HepG2 (cell line): Measurements from ENCODE around the gene CD4. TPM values are rescaled to one million over a fixed set of nuclear protein-coding genes. Genes with fewer than 3 reads are reported as not detected.

Source experiments
- ATM ChIP-seq: fragments of 450-650 bp; IDR thresholded peaks from 2 replicates; pipeline ENCODE4 v1.7.1; 2017; ENCODE audit warnings: mild to moderate bottlenecking, borderline replicate concordance
- CC2D1A ChIP-seq: sonication (generic); formaldehyde crosslinking; IDR thresholded peaks from 2 replicates; pipeline ENCODE4 v1.8.1; 2023; ENCODE audit warnings: mild to moderate bottlenecking, missing genetic modification reagents
- DMAP1 ChIP-seq: IDR thresholded peaks from 2 replicates; pipeline ENCODE4 v1.6.1; 2016
- DPF2 ChIP-seq: sonication (generic); formaldehyde crosslinking; IDR thresholded peaks from 2 replicates; pipeline ENCODE4 v1.4.0; 2020; ENCODE audit warnings: mild to moderate bottlenecking, low read depth, missing genetic modification reagents, borderline replicate concordance
- ETS1 ChIP-seq: sonication (generic); formaldehyde crosslinking; IDR thresholded peaks from 2 replicates; pipeline ENCODE4 v1.4.0; 2020; ENCODE audit warnings: missing genetic modification reagents
- ETV6 ChIP-seq: sonication (generic); formaldehyde crosslinking; conservative IDR thresholded peaks from 2 replicates; pipeline ENCODE4 v1.4.0; 2020; ENCODE audit warnings: missing genetic modification reagents
- GTF3A ChIP-seq: sonication (generic); formaldehyde crosslinking; conservative IDR thresholded peaks from 2 replicates; pipeline ENCODE4 v1.4.0; 2020; ENCODE audit warnings: mild to moderate bottlenecking, missing genetic modification reagents
- NBN ChIP-seq: fragments of 450-650 bp; conservative IDR thresholded peaks from 2 replicates; pipeline ENCODE4 v1.6.1; 2017
- NFE2L1 ChIP-seq: sonication (generic); formaldehyde crosslinking; IDR thresholded peaks from 2 replicates; pipeline ENCODE4 v1.4.0; 2020; ENCODE audit warnings: missing genetic modification reagents, mild to moderate bottlenecking, borderline replicate concordance
- NRL ChIP-seq: sonication (generic); formaldehyde crosslinking; IDR thresholded peaks from 2 replicates; pipeline ENCODE4 v1.5.0; 2020; ENCODE audit warnings: missing genetic modification reagents, mild to moderate bottlenecking, moderate library complexity, borderline replicate concordance
- PAF1 ChIP-seq: IDR thresholded peaks from 2 replicates; pipeline ENCODE4 v1.6.1; 2016; ENCODE audit warnings: missing genetic modification reagents, missing compliant biosample characterization
- RARG ChIP-seq: sonication (generic); formaldehyde crosslinking; IDR thresholded peaks from 2 replicates; pipeline ENCODE4 v1.4.0; 2020; ENCODE audit warnings: low read depth, mild to moderate bottlenecking, missing genetic modification reagents
- RORA ChIP-seq: sonication (generic); formaldehyde crosslinking; IDR thresholded peaks from 2 replicates; pipeline ENCODE4 v1.5.0; 2020; ENCODE audit warnings: mild to moderate bottlenecking, missing genetic modification reagents, moderate library complexity
- SALL2 ChIP-seq: sonication (generic); formaldehyde crosslinking; IDR thresholded peaks from 2 replicates; pipeline ENCODE4 v1.8.1; 2023; ENCODE audit warnings: mild to moderate bottlenecking, missing genetic modification reagents, inconsistent platforms
- SRSF4 ChIP-seq: fragments of 200-400 bp; formaldehyde crosslinking; IDR thresholded peaks from one replicate; pipeline ENCODE4 v1.6.1; 2018; ENCODE audit warnings: mild to moderate bottlenecking, low read depth, low read length, moderate library complexity; ENCODE audit not compliant: poor library complexity, severe bottlenecking
- TBX3 ChIP-seq: fragments of 450-650 bp; IDR thresholded peaks from 2 replicates; pipeline ENCODE4 v1.6.1; 2017; ENCODE audit warnings: antibody characterized with exemption, mild to moderate bottlenecking, inconsistent platforms, borderline replicate concordance
- THAP11 ChIP-seq: IDR thresholded peaks from 2 replicates; pipeline ENCODE4 v1.6.1; 2016; ENCODE audit warnings: missing biosample characterization, missing genetic modification reagents
- YEATS2 ChIP-seq: sonication (generic); formaldehyde crosslinking; IDR thresholded peaks from 2 replicates; pipeline ENCODE4 v1.4.0; 2020; ENCODE audit warnings: missing genetic modification reagents, borderline replicate concordance
- ZC3H4 ChIP-seq: sonication (generic); formaldehyde crosslinking; IDR thresholded peaks from 2 replicates; pipeline ENCODE4 v1.4.0; 2020; ENCODE audit warnings: missing genetic modification reagents, borderline replicate concordance
- ZNF10 ChIP-seq: sonication (generic); formaldehyde crosslinking; IDR thresholded peaks from 2 replicates; pipeline ENCODE4 v1.4.0; 2020; ENCODE audit warnings: mild to moderate bottlenecking, low read depth, missing genetic modification reagents, borderline replicate concordance
- ZNF547 ChIP-seq: sonication (generic); formaldehyde crosslinking; IDR thresholded peaks from 2 replicates; pipeline ENCODE4 v1.5.1; 2020; ENCODE audit warnings: mild to moderate bottlenecking, missing genetic modification reagents
- ZNF557 ChIP-seq: sonication (generic); formaldehyde crosslinking; IDR thresholded peaks from 2 replicates; pipeline ENCODE4 v1.4.0; 2020; ENCODE audit warnings: missing genetic modification reagents
- ZNF562 ChIP-seq: sonication (generic); formaldehyde crosslinking; IDR thresholded peaks from 2 replicates; pipeline ENCODE4 v1.8.0; 2022; ENCODE audit warnings: missing genetic modification reagents, borderline replicate concordance
- ZNF619 ChIP-seq: sonication (generic); formaldehyde crosslinking; IDR thresholded peaks from 2 replicates; pipeline ENCODE4 v1.4.0; 2020; ENCODE audit warnings: mild to moderate bottlenecking, missing genetic modification reagents
- polyA plus RNA-seq, 8 experiments: library from polyadenylated mRNA; depleted of rRNA in 3 of 8; stranded (reverse) in 7 of 8; unstranded in 1 of 8; fragments of >200 nt; fragmentation: Illumina TruSeq in 4 of 8; extraction: Trizol in 4 of 8; gene quantifications; 2 replicates each; pipeline versions ENCODE4 v1.2.1 to v1.2.3, GENCODE V29; 2011 to 2016; ENCODE audit warnings: low read depth in 4 of 8, missing spikeins in 1 of 8, mixed read lengths in 1 of 8; ENCODE audit not compliant: insufficient read depth in 1 of 8
- total RNA-seq, 5 experiments: library from RNA; depleted of rRNA; stranded (reverse); fragments of >200 nt; fragmentation: Illumina TruSeq; extraction: Trizol; gene quantifications; 2 replicates each; pipeline ENCODE4 v1.2.3, GENCODE V29; 2016; ENCODE audit warnings: low read depth in 1 of 5
- TF ChIP-seq, protein P1 (sequence below): IDR thresholded peaks from 2 replicates; pipeline ENCODE4 v1.6.1; 2018; ENCODE audit warnings: missing genetic modification reagents, mild to moderate bottlenecking, missing compliant biosample characterization
- TF ChIP-seq, protein P2 (sequence below): sonication (generic); formaldehyde crosslinking; IDR thresholded peaks from 2 replicates; pipeline ENCODE4 v1.9.0; 2022; ENCODE audit warnings: missing genetic modification reagents, mild to moderate bottlenecking, borderline replicate concordance

Gene CD4
- total and polyA plus RNA-seq, 2 of the 13 experiments (the other 11 are each of a cell fraction or from before 2014, with no cell fraction given) = 0.07 to 0.95 TPM

- TF ChIP-seq, protein P1, sequence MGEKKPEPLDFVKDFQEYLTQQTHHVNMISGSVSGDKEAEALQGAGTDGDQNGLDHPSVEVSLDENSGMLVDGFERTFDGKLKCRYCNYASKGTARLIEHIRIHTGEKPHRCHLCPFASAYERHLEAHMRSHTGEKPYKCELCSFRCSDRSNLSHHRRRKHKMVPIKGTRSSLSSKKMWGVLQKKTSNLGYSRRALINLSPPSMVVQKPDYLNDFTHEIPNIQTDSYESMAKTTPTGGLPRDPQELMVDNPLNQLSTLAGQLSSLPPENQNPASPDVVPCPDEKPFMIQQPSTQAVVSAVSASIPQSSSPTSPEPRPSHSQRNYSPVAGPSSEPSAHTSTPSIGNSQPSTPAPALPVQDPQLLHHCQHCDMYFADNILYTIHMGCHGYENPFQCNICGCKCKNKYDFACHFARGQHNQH (CRISPR knock-in tag) = peak; percentile 41; the same call in 1 of the 2 replicates
- TF ChIP-seq NRL = peak; percentile 46; the same call in 1 of the 2 replicates
- no peak for TF ChIP-seq RARG
- no peak for TF ChIP-seq ETS1
- TF ChIP-seq SALL2 (CRISPR knock-in tag) = no peak
- TF ChIP-seq PAF1 = no peak
- TF ChIP-seq ZNF562 (CRISPR knock-in tag) = no peak
- no peak for TF ChIP-seq NFE2L1 (CRISPR knock-in tag)
- no peak for TF ChIP-seq CC2D1A (CRISPR knock-in tag)
- TF ChIP-seq ZNF619 (CRISPR knock-in tag) = no peak
- no peak for TF ChIP-seq SRSF4
- no peak for TF ChIP-seq ZNF547
- TF ChIP-seq RORA = no peak
- TF ChIP-seq DMAP1 (CRISPR knock-in tag) = no peak
- TF ChIP-seq ATM = no peak
- TF ChIP-seq NBN = no peak
- no peak for TF ChIP-seq ZNF557 (CRISPR knock-in tag)
- no peak for TF ChIP-seq THAP11 (CRISPR knock-in tag)
- TF ChIP-seq, protein P2, sequence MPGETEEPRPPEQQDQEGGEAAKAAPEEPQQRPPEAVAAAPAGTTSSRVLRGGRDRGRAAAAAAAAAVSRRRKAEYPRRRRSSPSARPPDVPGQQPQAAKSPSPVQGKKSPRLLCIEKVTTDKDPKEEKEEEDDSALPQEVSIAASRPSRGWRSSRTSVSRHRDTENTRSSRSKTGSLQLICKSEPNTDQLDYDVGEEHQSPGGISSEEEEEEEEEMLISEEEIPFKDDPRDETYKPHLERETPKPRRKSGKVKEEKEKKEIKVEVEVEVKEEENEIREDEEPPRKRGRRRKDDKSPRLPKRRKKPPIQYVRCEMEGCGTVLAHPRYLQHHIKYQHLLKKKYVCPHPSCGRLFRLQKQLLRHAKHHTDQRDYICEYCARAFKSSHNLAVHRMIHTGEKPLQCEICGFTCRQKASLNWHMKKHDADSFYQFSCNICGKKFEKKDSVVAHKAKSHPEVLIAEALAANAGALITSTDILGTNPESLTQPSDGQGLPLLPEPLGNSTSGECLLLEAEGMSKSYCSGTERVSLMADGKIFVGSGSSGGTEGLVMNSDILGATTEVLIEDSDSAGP (CRISPR knock-in tag) = no peak
- TF ChIP-seq ZNF10 (CRISPR knock-in tag) = no peak
- TF ChIP-seq TBX3 = no peak
- TF ChIP-seq YEATS2 (CRISPR knock-in tag) = no peak
- TF ChIP-seq GTF3A (CRISPR knock-in tag) = peak; percentile 78; the same call in 1 of the 2 replicates
- no peak for TF ChIP-seq DPF2 (CRISPR knock-in tag)
- no peak for TF ChIP-seq ETV6 (CRISPR knock-in tag)
- TF ChIP-seq ZC3H4 (CRISPR knock-in tag) = peak; percentile 20; the same call in 1 of the 2 replicates
Observed at GRCh38 chr12:6767353-6768319, 21.7 kb upstream of the CD4 start (continued).
